HG02678 (cell line): ENCODE results near the gene OR6N2.

Experiments used
- ATAC-seq: cut with Tn5 transposase; IDR thresholded peaks from one replicate; pipeline ENCODE4 v1.9.1; 2021; ENCODE audit warnings: mild to moderate bottlenecking, moderate library complexity; ENCODE audit not compliant: unreplicated experiment

OR6N2 gene

DNA sequence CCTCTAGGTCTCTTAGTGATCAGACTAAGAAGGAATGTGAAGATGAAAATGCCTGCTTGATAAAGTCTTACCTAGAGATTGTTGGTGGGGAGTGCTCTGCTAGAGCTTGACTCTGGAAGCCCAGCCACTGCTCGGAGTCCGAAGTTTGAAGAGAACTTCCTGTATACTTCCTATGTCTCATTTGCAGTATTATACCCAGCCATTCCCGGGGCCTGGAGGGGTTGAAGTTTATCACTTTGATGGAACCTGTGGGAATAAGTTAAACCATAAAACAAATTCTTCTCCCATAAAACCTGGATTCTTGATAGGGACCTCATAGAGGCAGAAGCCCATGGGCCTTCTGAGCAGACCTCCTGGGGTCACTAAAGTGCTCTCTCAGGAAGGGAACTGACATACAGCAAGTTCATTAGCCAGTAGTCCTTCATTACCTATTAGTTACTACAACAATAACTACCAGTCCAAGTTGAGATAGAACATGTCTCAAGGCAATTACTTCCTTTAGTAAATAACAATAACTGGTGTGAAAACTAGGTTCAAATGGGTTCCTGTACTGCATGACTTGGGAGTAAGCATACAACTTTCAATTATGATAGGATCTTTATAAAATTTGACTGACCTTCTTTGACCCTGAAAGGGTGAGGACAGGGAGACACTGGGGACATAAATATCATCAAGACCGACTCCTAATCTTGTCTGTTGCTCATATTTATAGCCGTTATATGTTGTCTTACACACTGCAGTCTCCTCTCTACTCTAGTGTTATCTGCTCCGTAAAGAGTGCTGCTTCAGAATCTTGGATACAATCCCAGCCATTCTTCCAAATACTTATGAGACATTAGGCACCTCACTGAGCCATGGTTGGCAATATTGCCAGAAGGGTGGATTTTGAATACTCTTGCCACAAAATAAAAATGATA, 8.8 kb downstream of the OR6N2 start, which contains the start of gene OR6N1:
Gene OR6N1 (minus strand): TSS at position 246 of the 917 bp plus-strand sequence. CDS start 5,513 bp downstream, outside the sequence.
- ATAC-seq, result no peak

DNA sequence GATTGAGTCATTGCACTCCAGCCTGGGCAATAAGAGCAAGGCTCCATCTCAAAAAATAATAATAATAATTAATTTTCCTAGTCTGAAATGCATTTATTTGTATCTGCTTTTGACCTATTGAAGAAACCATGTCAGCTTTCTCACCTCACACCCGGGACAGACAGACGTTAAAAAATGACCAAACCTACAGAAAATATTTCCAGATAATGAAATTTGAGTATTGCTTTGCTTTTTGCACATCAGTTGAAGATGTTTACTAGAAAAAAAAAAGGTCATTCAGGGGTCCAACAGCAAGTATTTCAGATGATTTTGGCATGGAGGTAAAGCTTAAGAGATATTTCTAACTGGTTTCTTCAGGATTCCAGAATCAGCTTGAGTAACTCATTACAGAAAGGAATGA, 26.6 kb downstream of the OR6N2 start, which contains the start of gene OR6K6:
Gene OR6K6 (plus strand): TSS at position 301 of the 400 bp plus-strand sequence. CDS start 168 bp downstream, outside the sequence.
- ATAC-seq, result no peak

DNA sequence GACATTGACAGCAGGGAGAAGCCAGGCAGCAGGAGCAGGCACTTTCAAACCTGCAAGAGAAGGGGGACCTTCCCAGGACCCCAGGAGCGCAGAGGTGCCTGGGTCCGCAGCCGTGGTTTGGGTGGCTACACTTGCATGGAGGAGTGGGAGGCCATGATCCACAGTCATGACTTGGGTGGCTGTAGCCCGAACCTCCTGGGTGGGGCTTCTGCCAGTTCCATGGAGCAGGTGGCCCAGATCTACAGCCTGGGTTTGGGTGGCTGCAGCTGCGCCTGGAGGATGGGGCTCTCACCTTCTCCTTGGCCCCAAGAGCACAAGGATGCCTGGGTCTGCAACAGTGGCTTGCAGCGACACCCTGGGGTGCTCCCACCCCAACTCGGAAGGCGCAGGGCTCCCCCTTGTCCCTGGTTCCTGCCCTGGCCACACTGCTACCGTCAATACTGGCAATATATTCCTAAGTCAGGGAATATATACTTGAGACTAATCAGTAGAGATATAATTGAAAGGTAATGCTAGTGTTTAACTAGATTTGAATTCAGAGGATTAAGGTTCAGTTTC, 28.8 kb downstream of the OR6N2 start:
- no peak for ATAC-seq

DNA sequence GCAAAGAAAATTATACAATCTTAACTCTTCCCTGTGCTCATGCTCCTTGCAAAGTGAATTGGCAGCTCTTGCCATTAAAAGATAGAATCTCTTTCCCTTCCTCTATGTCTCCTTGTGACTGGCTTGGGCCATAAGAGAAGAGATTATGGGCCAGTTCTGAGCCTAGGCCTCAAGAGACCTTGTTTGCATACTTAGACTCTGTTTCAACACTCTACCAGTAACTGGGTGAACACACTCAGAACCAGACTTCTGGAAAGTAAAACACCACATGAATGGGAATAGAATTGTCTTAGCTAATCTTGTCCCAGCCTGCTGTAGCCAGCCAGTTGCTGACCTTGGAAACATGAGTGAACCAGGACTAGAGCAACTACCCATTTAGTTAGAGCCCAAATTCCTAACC, 45.2 kb downstream of the OR6N2 start:
- no peak for ATAC-seq

GRCh38 chr1:158732524-158732923, 48.5 kb downstream of the OR6N2 start:
- no peak for ATAC-seq

- ATAC-seq, result no peak
Measured at GRCh38 chr1:158731707-158732106, 49.3 kb downstream of the OR6N2 start.

DNA sequence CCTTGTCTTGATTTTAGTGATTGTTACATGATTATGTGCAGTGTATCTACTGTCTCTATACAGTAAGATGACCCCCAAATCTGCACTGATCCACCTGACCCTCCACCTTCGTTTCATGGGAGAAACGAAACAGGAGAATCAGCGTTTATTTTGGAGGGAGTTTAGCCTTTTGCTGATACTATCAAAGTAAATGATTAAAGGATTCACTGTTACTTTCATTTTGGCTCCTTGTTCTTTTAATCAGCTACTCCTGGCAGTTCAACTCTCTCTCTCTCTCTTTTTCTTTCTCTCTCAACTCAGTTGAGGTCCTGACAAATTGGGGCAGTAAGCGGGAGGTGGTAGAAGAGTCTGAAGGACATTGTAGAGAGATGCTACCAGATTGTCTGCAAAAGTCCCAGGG, 50.6 kb downstream of the OR6N2 start:
- no peak for ATAC-seq

- ATAC-seq, result no peak
Measured at GRCh38 chr1:158728510-158729225, 52.3 kb downstream of the OR6N2 start.

GRCh38 chr1:158724442-158724841, 56.6 kb downstream of the OR6N2 start:
- ATAC-seq, result no peak
